Activated CD8-positive, alpha-beta memory T cell treated with anti-CD3 and anti-CD28 coated beads for 4 hours (primary cell): ENCODE data around the gene COL27A1.

Experiments used
- DNase-seq, 2 donors: peaks; one replicate each; pipeline ENCODE4 v3.0.0-alpha.2; 2020; ENCODE audit warnings: low read depth in 2 of 2

COL27A1 gene

GRCh38 chr9:114149181-114149580 lies 6.2 kb upstream of the COL27A1 start:
- DNase-seq = no peak

- DNase-seq = no peak
These were observed 5.5 kb upstream of the COL27A1 start for GRCh38 chr9:114149765-114150340.

- DNase-seq = no peak
These were observed 4.7 kb upstream of the COL27A1 start for GRCh38 chr9:114150608-114151007.

GRCh38 chr9:114151426-114151956 lies 3.8 kb upstream of the COL27A1 start:
- DNase-seq = no peak

GRCh38 chr9:114153761-114154599 lies 1.4 kb upstream of the COL27A1 start:
- DNase-seq = no peak

- DNase-seq = no peak
These were observed 686 bp upstream of the COL27A1 start for GRCh38 chr9:114154600-114155102.

- no peak for DNase-seq
These were observed 789 bp downstream of the COL27A1 start for GRCh38 chr9:114155995-114156656.

GRCh38 chr9:114156657-114157421 lies 1.5 kb downstream of the COL27A1 start:
- DNase-seq = no peak

- no peak for DNase-seq
These were observed 2.3 kb downstream of the COL27A1 start for GRCh38 chr9:114157516-114158176.

GRCh38 chr9:114158482-114159130 lies 3.3 kb downstream of the COL27A1 start:
- no peak for DNase-seq

- DNase-seq = no peak
These were observed 4.4 kb downstream of the COL27A1 start for GRCh38 chr9:114159691-114160090.

GRCh38 chr9:114161513-114161912 lies 6.2 kb downstream of the COL27A1 start:
- no peak for DNase-seq

- no peak for DNase-seq
These were observed 8.2 kb downstream of the COL27A1 start for GRCh38 chr9:114163517-114163951.

GRCh38 chr9:114164191-114164794 lies 9.0 kb downstream of the COL27A1 start:
- DNase-seq = no peak

GRCh38 chr9:114165407-114166102 lies 10.2 kb downstream of the COL27A1 start:
- DNase-seq = no peak

GRCh38 chr9:114166103-114166470 lies 10.8 kb downstream of the COL27A1 start:
- DNase-seq = no peak

GRCh38 chr9:114166614-114167572 lies 11.6 kb downstream of the COL27A1 start:
- DNase-seq = no peak

GRCh38 chr9:114167591-114168091 lies 12.3 kb downstream of the COL27A1 start:
- no peak for DNase-seq
